GM13976 (cell line): Measurements from ENCODE around the gene U2AF2.
A peak's percentile ranks its signal among the peaks of the same experiment; 100 is the strongest.

Source experiments
- DNase-seq: peaks from one replicate; pipeline ENCODE4 v3.0.0; 2012; ENCODE audit warnings: low spot score
- CTCF ChIP-seq: IDR thresholded peaks from 2 replicates; pipeline ENCODE4 v1.5.1; 2012; ENCODE audit warnings: borderline replicate concordance, mild to moderate bottlenecking; ENCODE audit not compliant: insufficient read depth; ENCODE audit errors: extremely low read depth, missing control alignments, control extremely low read depth
- in situ Hi-C: fragments of 300-500 bp; cut with MboI; formaldehyde crosslinking; loops from one replicate; pipeline ENCODE4 v1.12.0; 2022; ENCODE audit warnings: low sequenced_read_pairs, mixed read lengths, inconsistent platforms; ENCODE audit not compliant: unreplicated experiment

Gene U2AF2

GRCh38 chr19:55692681-55693081 lies 37.8 kb downstream of the U2AF2 start:
- DNase-seq, result peak; percentile 36
- TF ChIP-seq CTCF, result no peak
- in situ Hi-C loops, result no loop called here

GRCh38 chr19:55693336-55693974 lies 38.6 kb downstream of the U2AF2 start:
- DNase-seq, result peak; percentile 40
- TF ChIP-seq CTCF, result no peak
- in situ Hi-C loops, result no loop called here

GRCh38 chr19:55694241-55694655 lies 39.4 kb downstream of the U2AF2 start:
- no peak for DNase-seq
- TF ChIP-seq CTCF, result no peak
- in situ Hi-C loops, result no loop called here

- TF ChIP-seq CTCF, result no peak
- in situ Hi-C loops, result no loop called here
- DNase-seq, result no peak
These were observed 40.0 kb downstream of the U2AF2 start for GRCh38 chr19:55694656-55695491.

GRCh38 chr19:55695511-55696290 lies 40.9 kb downstream of the U2AF2 start:
- DNase-seq, result no peak
- no peak for TF ChIP-seq CTCF
- in situ Hi-C loops, result no loop called here

- DNase-seq, result no peak
- in situ Hi-C loops, result no loop called here
- TF ChIP-seq CTCF, result no peak
These were observed 41.6 kb downstream of the U2AF2 start for GRCh38 chr19:55696301-55697068.
